ENCODE results near the gene CYSRT1.

DNA sequence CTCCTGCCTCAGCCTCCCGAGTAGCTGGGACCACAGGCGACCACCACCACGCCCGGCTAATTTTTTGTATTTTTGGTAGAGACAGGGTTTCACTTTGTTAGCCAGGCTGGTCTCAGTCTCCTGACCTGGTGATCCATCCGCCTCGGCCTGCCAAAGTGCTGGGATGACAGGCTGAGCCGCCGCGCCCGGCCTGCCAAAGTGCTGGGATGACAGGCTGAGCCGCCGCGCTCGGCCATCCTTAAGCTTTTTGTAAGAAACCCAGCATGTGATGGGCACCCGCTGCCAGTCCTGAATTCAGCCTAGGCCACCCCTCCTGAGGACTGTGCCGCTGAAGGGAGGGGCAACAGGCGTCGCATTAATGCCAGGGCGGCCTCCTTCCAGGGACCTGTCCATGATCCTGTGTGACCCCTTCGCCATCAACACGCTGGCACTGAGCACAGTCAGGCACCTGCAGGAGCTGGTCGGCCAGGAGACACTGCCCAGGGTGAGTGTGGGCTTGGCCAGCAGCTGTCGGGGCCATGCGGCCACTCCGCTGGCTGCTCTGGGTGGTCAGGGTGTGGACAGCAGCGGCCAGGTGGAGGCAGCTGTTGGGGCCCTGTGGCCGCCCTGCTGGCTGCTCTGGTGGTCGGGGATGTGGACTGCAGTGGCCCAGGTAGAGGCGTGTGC is 40.7 kb downstream of the CYSRT1 start:
- TF ChIP-seq, protein P1, sequence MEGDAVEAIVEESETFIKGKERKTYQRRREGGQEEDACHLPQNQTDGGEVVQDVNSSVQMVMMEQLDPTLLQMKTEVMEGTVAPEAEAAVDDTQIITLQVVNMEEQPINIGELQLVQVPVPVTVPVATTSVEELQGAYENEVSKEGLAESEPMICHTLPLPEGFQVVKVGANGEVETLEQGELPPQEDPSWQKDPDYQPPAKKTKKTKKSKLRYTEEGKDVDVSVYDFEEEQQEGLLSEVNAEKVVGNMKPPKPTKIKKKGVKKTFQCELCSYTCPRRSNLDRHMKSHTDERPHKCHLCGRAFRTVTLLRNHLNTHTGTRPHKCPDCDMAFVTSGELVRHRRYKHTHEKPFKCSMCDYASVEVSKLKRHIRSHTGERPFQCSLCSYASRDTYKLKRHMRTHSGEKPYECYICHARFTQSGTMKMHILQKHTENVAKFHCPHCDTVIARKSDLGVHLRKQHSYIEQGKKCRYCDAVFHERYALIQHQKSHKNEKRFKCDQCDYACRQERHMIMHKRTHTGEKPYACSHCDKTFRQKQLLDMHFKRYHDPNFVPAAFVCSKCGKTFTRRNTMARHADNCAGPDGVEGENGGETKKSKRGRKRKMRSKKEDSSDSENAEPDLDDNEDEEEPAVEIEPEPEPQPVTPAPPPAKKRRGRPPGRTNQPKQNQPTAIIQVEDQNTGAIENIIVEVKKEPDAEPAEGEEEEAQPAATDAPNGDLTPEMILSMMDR (IDR thresholded peaks at IDR 0.05; ENCODE audit: insufficient read depth, low read depth, low read length): no peak
- no peak for TF ChIP-seq EZH2 (IDR thresholded peaks at IDR 0.05; ENCODE audit: insufficient read depth, low read length)
